HFF-Myc (cell line): Measurements from ENCODE around the gene TSPAN9.

Experiments
- DNase-seq: peaks from one replicate; pipeline ENCODE4 v3.0.0-alpha.2; 2011; ENCODE audit warnings: low read depth; ENCODE audit errors: extremely low read depth
- H3K4me3 ChIP-seq: replicated peaks from 2 replicates; pipeline ENCODE4 v1.5.1; 2011; ENCODE audit warnings: low read depth, mild to moderate bottlenecking, control low read depth, low read length
- TF ChIP-seq, protein P1 (sequence below): IDR thresholded peaks from 2 replicates; pipeline ENCODE4 v1.5.1; 2012; ENCODE audit warnings: mild to moderate bottlenecking, low read depth, low read length, control low read depth; ENCODE audit errors: missing control alignments

The TSPAN9 gene

DNA sequence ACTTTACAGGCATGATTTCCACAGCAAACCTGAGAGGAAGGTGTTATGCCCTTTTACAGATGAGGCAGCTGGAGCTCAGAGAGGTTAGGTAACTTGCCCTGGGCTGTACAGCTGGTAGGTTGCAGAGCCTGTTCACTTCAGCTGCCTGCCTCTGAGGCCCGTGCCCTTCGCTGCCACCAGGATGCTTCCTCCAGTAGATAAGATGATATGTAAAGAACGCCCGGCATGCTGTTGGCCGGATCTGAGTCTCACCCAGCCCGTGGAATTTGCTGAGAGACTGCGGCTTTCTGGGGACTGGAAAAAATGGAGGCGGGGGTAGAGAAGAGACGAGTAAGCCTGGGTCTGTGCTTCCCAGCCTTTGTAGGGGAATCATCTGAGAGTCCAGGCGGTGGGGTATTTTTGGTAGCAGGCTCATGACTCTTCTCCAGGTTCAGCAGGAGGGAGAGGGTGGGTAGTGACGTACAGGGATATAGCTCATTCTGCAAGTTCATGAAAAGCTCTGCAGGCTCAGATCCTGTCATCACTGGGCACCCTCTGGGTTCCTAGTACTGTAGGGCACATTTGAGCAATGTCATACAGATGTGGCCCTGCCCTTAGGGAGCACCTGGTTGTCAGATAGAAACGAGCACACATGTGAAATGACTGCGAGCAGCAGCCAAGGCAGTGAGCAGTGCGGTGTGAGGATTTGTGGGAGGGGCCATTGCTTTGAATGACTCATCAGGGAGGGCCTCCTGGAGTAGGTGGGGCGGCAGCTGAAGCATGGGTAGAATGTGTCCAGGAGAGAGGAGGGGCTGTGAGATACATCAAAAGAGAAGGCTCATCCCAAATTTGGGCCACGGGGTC lies 159.4 kb downstream of the TSPAN9 start:
- DNase-seq: peak; percentile 61
- TF ChIP-seq, protein P1, sequence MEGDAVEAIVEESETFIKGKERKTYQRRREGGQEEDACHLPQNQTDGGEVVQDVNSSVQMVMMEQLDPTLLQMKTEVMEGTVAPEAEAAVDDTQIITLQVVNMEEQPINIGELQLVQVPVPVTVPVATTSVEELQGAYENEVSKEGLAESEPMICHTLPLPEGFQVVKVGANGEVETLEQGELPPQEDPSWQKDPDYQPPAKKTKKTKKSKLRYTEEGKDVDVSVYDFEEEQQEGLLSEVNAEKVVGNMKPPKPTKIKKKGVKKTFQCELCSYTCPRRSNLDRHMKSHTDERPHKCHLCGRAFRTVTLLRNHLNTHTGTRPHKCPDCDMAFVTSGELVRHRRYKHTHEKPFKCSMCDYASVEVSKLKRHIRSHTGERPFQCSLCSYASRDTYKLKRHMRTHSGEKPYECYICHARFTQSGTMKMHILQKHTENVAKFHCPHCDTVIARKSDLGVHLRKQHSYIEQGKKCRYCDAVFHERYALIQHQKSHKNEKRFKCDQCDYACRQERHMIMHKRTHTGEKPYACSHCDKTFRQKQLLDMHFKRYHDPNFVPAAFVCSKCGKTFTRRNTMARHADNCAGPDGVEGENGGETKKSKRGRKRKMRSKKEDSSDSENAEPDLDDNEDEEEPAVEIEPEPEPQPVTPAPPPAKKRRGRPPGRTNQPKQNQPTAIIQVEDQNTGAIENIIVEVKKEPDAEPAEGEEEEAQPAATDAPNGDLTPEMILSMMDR: no peak
- H3K4me3 ChIP-seq: no peak overlapping the region

DNA sequence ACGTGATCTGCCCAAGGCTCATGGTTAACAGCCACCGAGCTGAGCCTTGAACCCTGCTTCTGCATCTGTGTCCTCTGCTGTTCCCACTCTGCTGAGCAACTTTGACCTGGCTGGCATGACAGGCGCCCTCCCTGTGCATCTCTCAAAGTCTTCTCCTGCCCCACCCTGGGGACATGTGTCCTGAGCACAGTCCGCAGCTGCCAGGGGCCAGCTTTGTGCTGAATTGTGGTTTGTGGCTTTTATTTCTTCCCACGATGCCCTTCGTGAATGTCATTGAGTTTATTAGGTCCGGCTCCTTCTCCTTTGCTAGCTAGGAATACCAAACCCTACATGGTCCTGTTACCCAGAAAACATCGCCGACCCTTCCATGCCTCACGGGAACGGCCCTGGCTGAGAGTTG lies 161.0 kb downstream of the TSPAN9 start:
- TF ChIP-seq, protein P1: no peak
- no peak overlapping the region for H3K4me3 ChIP-seq
- no peak for DNase-seq

DNA sequence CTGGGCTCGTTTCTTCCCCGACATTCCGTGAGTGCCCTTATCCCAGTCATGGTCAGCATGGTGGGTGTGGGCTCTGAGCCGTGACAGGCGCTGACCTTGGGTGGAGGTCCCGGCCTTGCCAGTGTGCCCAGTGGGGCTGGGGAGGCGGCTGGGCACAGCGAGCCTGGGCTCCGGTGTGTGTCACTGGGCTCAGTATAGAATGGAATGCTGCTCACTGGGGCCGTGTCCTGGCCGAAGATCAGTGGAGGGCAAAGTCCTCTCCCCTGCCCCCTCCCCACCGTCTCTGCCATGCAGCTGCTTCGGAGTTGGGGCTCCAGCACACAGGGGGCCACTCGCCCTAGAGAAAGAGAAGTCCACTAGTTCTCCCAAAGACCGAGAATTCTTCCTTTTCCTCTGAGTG lies 164.4 kb downstream of the TSPAN9 start:
- no peak overlapping the region for H3K4me3 ChIP-seq
- no peak for DNase-seq
- TF ChIP-seq, protein P1: no peak

DNA sequence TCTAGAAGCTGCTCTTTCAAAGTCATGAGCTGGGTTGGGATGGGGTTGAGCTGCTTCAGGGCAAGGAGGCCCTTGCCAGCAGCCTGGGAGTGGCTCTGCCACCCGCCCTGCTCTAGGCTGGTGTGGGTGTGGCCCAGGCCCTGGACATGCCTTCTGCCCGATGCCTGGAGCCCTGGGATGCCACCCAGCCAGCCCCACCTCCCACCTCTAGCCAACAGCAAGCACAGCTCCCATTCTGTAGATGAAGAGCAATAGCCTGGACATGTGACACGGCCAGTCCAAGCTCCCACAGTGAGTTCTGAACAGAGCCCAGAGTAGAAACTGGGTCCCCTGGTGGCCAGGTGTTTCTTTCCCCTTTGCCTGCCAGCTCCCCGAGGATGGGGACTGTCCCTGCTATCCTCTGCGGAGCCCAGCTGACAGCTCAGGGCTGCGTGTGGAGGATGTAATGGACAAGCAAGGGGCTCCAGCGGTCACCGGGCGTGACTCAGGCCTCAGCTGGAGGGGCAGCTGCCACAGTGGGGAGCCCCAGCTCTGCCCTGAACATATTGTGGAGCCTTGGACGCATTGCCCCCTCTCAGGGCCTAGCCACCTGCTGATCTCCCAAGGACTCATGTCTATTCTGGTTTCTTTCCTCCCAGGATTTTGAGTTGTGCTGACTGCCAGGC lies 165.2 kb downstream of the TSPAN9 start:
- H3K4me3 ChIP-seq: no peak overlapping the region
- no peak for DNase-seq
- TF ChIP-seq, protein P1: no peak

DNA sequence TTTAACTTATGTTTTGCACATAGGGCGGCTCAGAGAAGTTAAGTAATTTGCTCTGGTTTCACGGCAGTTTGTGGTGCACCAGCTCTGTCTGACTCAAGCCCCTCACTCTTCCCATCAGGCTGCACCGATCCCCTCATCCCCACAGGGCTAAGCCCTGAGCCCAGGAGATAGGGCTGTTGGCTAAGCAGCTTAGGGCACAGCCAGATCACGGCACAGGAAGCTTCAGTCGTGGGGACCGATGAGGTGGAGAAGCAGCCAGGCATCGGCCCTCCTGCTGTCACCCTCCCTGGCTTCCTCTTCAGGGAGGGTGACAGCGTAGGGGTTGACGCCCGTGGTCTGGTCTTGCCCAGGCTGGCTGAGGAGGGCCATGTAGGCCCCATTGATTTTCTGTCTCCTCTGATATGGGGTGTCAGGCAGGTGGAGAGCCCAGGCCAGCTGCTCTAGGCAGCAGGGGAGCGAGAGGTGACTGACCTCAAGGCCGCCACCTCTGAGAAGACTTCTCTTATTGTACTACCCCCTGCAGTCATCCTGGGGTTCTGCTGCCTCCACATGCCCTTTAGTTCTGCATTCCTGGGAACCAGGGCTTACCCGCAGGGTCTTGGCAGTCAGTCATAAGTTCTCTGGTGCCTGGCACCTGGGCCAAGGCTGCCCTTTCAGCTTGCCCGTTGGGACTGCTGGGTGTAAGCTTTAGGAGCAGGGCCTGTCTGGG lies 166.4 kb downstream of the TSPAN9 start:
- H3K4me3 ChIP-seq: no peak overlapping the region
- TF ChIP-seq, protein P1: no peak
- no peak for DNase-seq

DNA sequence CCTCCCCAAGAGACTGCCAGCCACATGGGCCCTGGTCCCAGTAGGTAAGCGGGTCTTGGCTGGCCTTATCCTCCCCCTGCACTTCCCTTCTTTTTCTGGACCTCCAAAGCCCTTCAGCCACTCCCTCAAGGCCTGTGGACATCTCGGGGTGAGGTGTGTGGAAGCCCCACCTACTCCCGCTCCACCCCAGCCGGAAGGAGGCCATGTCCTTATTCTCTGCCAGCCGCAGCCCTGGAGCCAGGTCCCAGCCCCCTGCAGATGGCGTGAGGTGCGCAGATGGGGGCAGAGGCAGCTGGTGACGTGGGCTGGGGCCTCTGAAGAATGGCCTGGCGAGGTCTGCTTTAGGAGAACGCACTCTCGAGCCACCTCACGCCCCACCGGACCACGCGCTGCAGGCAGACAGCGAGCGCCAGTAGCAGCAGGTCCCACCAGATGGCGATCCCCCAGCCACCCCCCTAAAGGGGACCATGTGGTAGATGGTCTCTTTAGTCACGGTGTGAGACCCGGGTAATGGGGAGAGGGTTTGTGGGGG lies 167.1 kb downstream of the TSPAN9 start:
- H3K4me3 ChIP-seq: no peak overlapping the region
- DNase-seq: no peak
- TF ChIP-seq, protein P1: no peak
